ENCODE data around the gene TM9SF1. TPM values are rescaled to one million over a fixed set of nuclear protein-coding genes. Genes with fewer than 3 reads are reported as not detected.

The TM9SF1 gene
- polyA plus RNA-seq, 3 donors: 14.6 to 56.0 (median 51.1) TPM

DNA sequence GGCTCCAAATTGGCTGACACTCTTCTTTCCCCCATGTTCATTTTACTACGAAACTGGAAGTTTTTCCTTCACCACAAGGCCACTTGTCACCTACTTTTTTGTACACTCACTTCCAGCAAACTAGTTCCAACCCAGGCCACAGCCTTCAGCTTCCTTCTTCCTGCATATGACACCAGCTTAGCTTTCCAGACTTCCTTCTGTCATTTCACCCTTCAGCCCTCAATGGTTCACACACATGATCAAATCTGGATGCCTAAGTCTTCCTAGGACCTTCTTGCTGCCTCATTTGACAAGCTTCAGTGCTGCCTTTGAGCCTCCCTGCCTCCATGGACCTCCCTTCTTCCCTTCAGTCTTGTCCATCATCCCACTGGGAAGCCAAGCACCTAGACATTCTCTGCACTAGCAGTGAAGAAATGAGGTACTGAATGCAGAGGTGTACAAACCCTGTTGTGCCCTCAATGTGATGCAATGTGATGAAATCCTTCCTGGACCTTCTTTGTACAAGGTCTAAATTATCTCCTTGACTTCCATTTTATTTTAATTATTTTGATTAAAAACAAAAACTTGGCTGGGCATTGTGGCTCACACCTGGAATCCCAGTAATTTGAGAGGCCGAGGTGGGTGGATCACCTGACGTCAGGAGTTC lies 27.6 kb downstream of the TM9SF1 start:
- H3K4me3 ChIP-seq (replicated peaks in 1 of 3; ENCODE audit: low read depth in 2 of 3, low read length in 3 of 3): no peak overlapping the region
- H4K20me1 ChIP-seq (ENCODE audit: insufficient read depth, low read length): peaks cover 72% of the 10 kb centered on the region
- peaks cover 62 to 71% of the 10 kb centered on the region in 2 donors for H3K36me3 ChIP-seq (replicated peaks in 1 of 2; ENCODE audit: control insufficient read depth in 1 of 2, insufficient read depth in 2 of 2, low read length in 2 of 2)
- Mint-ChIP-seq H3K36me3 (peaks cover 74 to 81% of the 10 kb centered on the region in 2 donors), H3K4me3 (no peak overlapping the region), H3K27ac (peak overlapping the region; percentile 8 to 81 (median 71)), H3K27me3 (ENCODE audit: low read depth in 3 of 3) (peaks cover 6 to 17% (median 16%) of the 10 kb centered on the region in 3 donors), H3K9me3 (peaks cover 0 to 2% (median 0%) of the 10 kb centered on the region in 7 donors), H3K4me1 (peaks cover 76% of the 10 kb centered on the region)
- H3K4me2 ChIP-seq (replicated peaks; ENCODE audit: extremely low read depth, low read length, poor library complexity, severe bottlenecking): no peak overlapping the region
- H3K27me3 ChIP-seq (ENCODE audit: control insufficient read depth in 2 of 2, insufficient read depth in 2 of 2, low read length in 2 of 2): no peaks in the 10 kb centered on the region
- peaks cover 58 to 81% of the 10 kb centered on the region in 2 donors for H3K4me1 ChIP-seq (ENCODE audit: control insufficient read depth in 1 of 2, insufficient read depth in 2 of 2, low read length in 2 of 2)
- H3K9me3 ChIP-seq (replicated peaks in 1 of 2; ENCODE audit: control insufficient read depth in 1 of 2, insufficient read depth in 1 of 2, low read length in 2 of 2): no peaks in the 10 kb centered on the region
- no peak for TF ChIP-seq CTCF (IDR thresholded peaks at IDR 0.05)
- peak overlapping the region; percentile 26 to 59 for H3K27ac ChIP-seq (ENCODE audit: low read depth in 1 of 2, low read length in 2 of 2)
- intact Hi-C loops (cut with micrococcal nuclease): no loop called here
- H2AFZ ChIP-seq (ENCODE audit: insufficient read depth, low read depth, low read length, poor library complexity, severe bottlenecking): no peak overlapping the region
- peak; percentile 23 to 35 (median 29) for DNase-seq
- 69% methylated on average over 3 of the region's 3 CpGs for WGBS (ENCODE audit: insufficient coverage)
- peaks cover 23% of the 10 kb centered on the region for H3K79me2 ChIP-seq (ENCODE audit: insufficient read depth, low read length)
- no peak overlapping the region for H3K9ac ChIP-seq (ENCODE audit: insufficient read depth, low read length, poor library complexity, severe bottlenecking)

DNA sequence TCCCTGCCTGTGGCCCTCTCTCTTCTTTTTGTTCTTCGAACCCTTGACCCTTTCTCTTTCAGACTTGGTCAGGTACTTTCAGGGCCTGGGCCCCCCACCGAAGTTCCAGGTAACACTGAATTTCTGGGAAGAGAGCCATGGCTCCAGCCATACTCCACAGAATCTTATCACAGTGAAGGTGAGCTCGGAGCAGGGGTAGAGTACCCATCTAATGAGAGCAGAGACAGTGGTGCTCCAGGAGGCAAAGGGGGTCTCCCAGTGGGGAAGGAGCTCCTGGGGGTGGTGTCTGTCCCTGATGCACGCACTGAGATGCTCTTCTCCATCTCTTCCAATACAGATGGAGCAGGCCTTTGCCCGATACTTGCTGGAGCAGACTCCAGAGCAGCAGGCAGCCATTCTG lies 29.5 kb downstream of the TM9SF1 start:
- no peak for DNase-seq
- H3K9me3 Mint-ChIP-seq: peaks cover 0 to under 1% (median 0%) of the 10 kb centered on the region in 7 donors
- H3K36me3 Mint-ChIP-seq: peaks cover 75 to 88% of the 10 kb centered on the region in 2 donors
- Histone ChIP-seq H3K9me3 (replicated peaks in 1 of 2; ENCODE audit: control insufficient read depth in 1 of 2, insufficient read depth in 1 of 2, low read length in 2 of 2) (no peaks in the 10 kb centered on the region), H3K27ac (ENCODE audit: low read depth in 1 of 2, low read length in 2 of 2) (peak overlapping the region in 1 of 2 donors; percentile 59), H3K9ac (ENCODE audit: insufficient read depth, low read length, poor library complexity, severe bottlenecking) (no peak overlapping the region), H3K27me3 (ENCODE audit: control insufficient read depth in 2 of 2, insufficient read depth in 2 of 2, low read length in 2 of 2) (no peaks in the 10 kb centered on the region), H3K4me1 (ENCODE audit: control insufficient read depth in 1 of 2, insufficient read depth in 2 of 2, low read length in 2 of 2) (peaks cover 53 to 80% of the 10 kb centered on the region in 2 donors), H3K79me2 (ENCODE audit: insufficient read depth, low read length) (peaks cover 40% of the 10 kb centered on the region), H4K20me1 (ENCODE audit: insufficient read depth, low read length) (peaks cover 70% of the 10 kb centered on the region), H2AFZ (ENCODE audit: insufficient read depth, low read depth, low read length, poor library complexity, severe bottlenecking) (no peak overlapping the region), H3K36me3 (replicated peaks in 1 of 2; ENCODE audit: control insufficient read depth in 1 of 2, insufficient read depth in 2 of 2, low read length in 2 of 2) (peaks cover 63 to 71% of the 10 kb centered on the region in 2 donors), H3K4me3 (replicated peaks in 1 of 3; ENCODE audit: low read depth in 2 of 3, low read length in 3 of 3) (no peak overlapping the region), H3K4me2 (replicated peaks; ENCODE audit: extremely low read depth, low read length, poor library complexity, severe bottlenecking) (no peak overlapping the region)
- no peak overlapping the region for H3K4me3 Mint-ChIP-seq
- no CpG with 5 or more reads among the region's 5 CpGs for WGBS (ENCODE audit: insufficient coverage)
- H3K27me3 Mint-ChIP-seq (ENCODE audit: low read depth in 3 of 3): peaks cover 3 to 6% (median 4%) of the 10 kb centered on the region in 3 donors
- peaks cover 71% of the 10 kb centered on the region for H3K4me1 Mint-ChIP-seq
- no peak for TF ChIP-seq CTCF (IDR thresholded peaks at IDR 0.05)
- peak overlapping the region in 6 of 7 donors; percentile 40 to 82 (median 64) for H3K27ac Mint-ChIP-seq
- intact Hi-C loops (cut with micrococcal nuclease): no loop called here

Measured in CD14-positive monocyte (primary cell).